Osteoblast (primary cell): Measurements from ENCODE around the gene MICALL1. TPM values are rescaled to one million over a fixed set of nuclear protein-coding genes. Genes with fewer than 3 reads are reported as not detected.

Source experiments
- DNase-seq: peaks from one replicate; pipeline ENCODE4 v3.0.0; 2011; ENCODE audit warnings: low spot score, mixed read lengths; ENCODE audit not compliant: insufficient read length; ENCODE audit errors: missing footprints
- H2AFZ ChIP-seq: 2 replicates; pipeline ENCODE4 v1.6.0; 2011; ENCODE audit warnings: mild to moderate bottlenecking, low read length
- H3K27ac ChIP-seq: 2 replicates; pipeline ENCODE4 v1.5.1; 2011; ENCODE audit warnings: mild to moderate bottlenecking, low read depth, low read length, moderate library complexity
- H3K27me3 ChIP-seq: 2 replicates; pipeline ENCODE4 v1.6.0; 2012; ENCODE audit warnings: mild to moderate bottlenecking, control low read depth, inconsistent platforms, low read length, moderate library complexity; ENCODE audit not compliant: insufficient read depth
- H3K36me3 ChIP-seq: 2 replicates; pipeline ENCODE4 v1.5.1; 2011; ENCODE audit warnings: mild to moderate bottlenecking, low read length, control low read depth, moderate library complexity; ENCODE audit not compliant: insufficient read depth
- H3K4me1 ChIP-seq: 2 replicates; pipeline ENCODE4 v1.5.1; 2011; ENCODE audit warnings: mild to moderate bottlenecking, low read length, control low read depth, moderate library complexity; ENCODE audit not compliant: insufficient read depth
- H3K4me2 ChIP-seq: 2 replicates; pipeline ENCODE4 v1.6.0; 2011; ENCODE audit warnings: mild to moderate bottlenecking, low read length; ENCODE audit not compliant: insufficient read depth
- H3K4me3 ChIP-seq: fragments of 200-600 bp; sonication (generic); 3 replicates; pipeline ENCODE4 v1.5.1; 2012; ENCODE audit warnings: mild to moderate bottlenecking, low read length, inconsistent platforms; ENCODE audit not compliant: insufficient read depth
- H3K79me2 ChIP-seq: 2 replicates; pipeline ENCODE4 v1.6.0; 2012; ENCODE audit warnings: mild to moderate bottlenecking, low read length, control low read depth, inconsistent platforms; ENCODE audit not compliant: insufficient read depth
- H3K9me3 ChIP-seq: 2 replicates; pipeline ENCODE4 v1.5.1; 2011; ENCODE audit warnings: low read depth, low read length, control low read depth
- H4K20me1 ChIP-seq: 2 replicates; pipeline ENCODE4 v1.6.0; 2012; ENCODE audit warnings: mild to moderate bottlenecking, low read length, control low read depth; ENCODE audit not compliant: insufficient read depth
- CTCF ChIP-seq: IDR thresholded peaks from 2 replicates; pipeline ENCODE4 v1.5.1; 2011; ENCODE audit warnings: mild to moderate bottlenecking, low read depth, low read length, moderate library complexity; ENCODE audit errors: extremely low read depth
- total RNA-seq: library from RNA; depleted of rRNA; stranded (reverse); fragments of >200 nt; gene quantifications from 2 replicates; pipeline ENCODE4 v1.2.3, GENCODE V29; 2012

The MICALL1 gene
- total RNA-seq, 1 donor = 36.9 TPM

GRCh38 chr22:37957232-37957631 lies 51.1 kb downstream of the MICALL1 start:
- Histone ChIP-seq H3K27me3 (no peaks in the 10 kb centered on the region), H3K4me3 (no peak overlapping the region), H3K9me3 (no peaks in the 10 kb centered on the region), H3K4me2 (no peak overlapping the region), H3K27ac (no peak overlapping the region), H2AFZ (no peak overlapping the region), H4K20me1 (peaks cover 6% of the 10 kb centered on the region), H3K36me3 (peaks cover 46% of the 10 kb centered on the region), H3K79me2 (peaks cover 37% of the 10 kb centered on the region), H3K4me1 (peaks cover 15% of the 10 kb centered on the region)
- no peak for DNase-seq
- TF ChIP-seq CTCF = no peak

- TF ChIP-seq CTCF = no peak
- H3K9me3 ChIP-seq = no peaks in the 10 kb centered on the region
- peak; percentile 53 for DNase-seq
- no peak overlapping the region for H2AFZ ChIP-seq
- peaks cover 7% of the 10 kb centered on the region for H3K4me1 ChIP-seq
- H3K27me3 ChIP-seq = no peaks in the 10 kb centered on the region
- H3K4me2 ChIP-seq = no peak overlapping the region
- no peak overlapping the region for H3K27ac ChIP-seq
- peaks cover 28% of the 10 kb centered on the region for H3K79me2 ChIP-seq
- no peak overlapping the region for H3K4me3 ChIP-seq
- peaks cover 6% of the 10 kb centered on the region for H4K20me1 ChIP-seq
- H3K36me3 ChIP-seq = peaks cover 52% of the 10 kb centered on the region
These were observed 53.2 kb downstream of the MICALL1 start for GRCh38 chr22:37959231-37959825.

GRCh38 chr22:37961062-37961461 lies 55.0 kb downstream of the MICALL1 start:
- H3K36me3 ChIP-seq = peaks cover 52% of the 10 kb centered on the region
- H3K4me2 ChIP-seq = no peak overlapping the region
- DNase-seq = no peak
- no peak overlapping the region for H3K27ac ChIP-seq
- H3K4me1 ChIP-seq = peaks cover 9% of the 10 kb centered on the region
- H2AFZ ChIP-seq = no peak overlapping the region
- no peaks in the 10 kb centered on the region for H3K9me3 ChIP-seq
- no peaks in the 10 kb centered on the region for H3K27me3 ChIP-seq
- peaks cover 20% of the 10 kb centered on the region for H3K79me2 ChIP-seq
- H3K4me3 ChIP-seq = no peak overlapping the region
- TF ChIP-seq CTCF = no peak
- H4K20me1 ChIP-seq = peaks cover 19% of the 10 kb centered on the region

- H3K9me3 ChIP-seq = no peaks in the 10 kb centered on the region
- peak overlapping the region; percentile 11 for H3K27ac ChIP-seq
- peaks cover 3% of the 10 kb centered on the region for H3K79me2 ChIP-seq
- TF ChIP-seq CTCF = no peak
- peaks cover 20% of the 10 kb centered on the region for H3K36me3 ChIP-seq
- H4K20me1 ChIP-seq = peaks cover 22% of the 10 kb centered on the region
- peak; percentile 76 for DNase-seq
- H3K4me3 ChIP-seq = no peak overlapping the region
- H2AFZ ChIP-seq = no peak overlapping the region
- H3K27me3 ChIP-seq = no peaks in the 10 kb centered on the region
- H3K4me1 ChIP-seq = peaks cover 11% of the 10 kb centered on the region
- H3K4me2 ChIP-seq = no peak overlapping the region
These were observed 60.0 kb downstream of the MICALL1 start for GRCh38 chr22:37965940-37966664.
